ENCODE measurements around the gene SLCO1B3. TPM values are rescaled to one million over a fixed set of nuclear protein-coding genes. Genes with fewer than 3 reads are reported as not detected.

SLCO1B3 gene
- total RNA-seq, 1 donor from 2014 or later: not detected

GRCh38 chr12:20807192-20808080, 3.1 kb upstream of the SLCO1B3 start:
- Histone ChIP-seq H3K9ac (ENCODE audit: low read length) (no peak overlapping the region), H3K36me3 (ENCODE audit: insufficient read depth, low read length) (no peaks in the 10 kb centered on the region), H3K79me2 (ENCODE audit: insufficient read depth, low read length) (no peaks in the 10 kb centered on the region), H2AFZ (ENCODE audit: low read depth, low read length) (no peak overlapping the region), H3K4me1 (ENCODE audit: insufficient read depth, low read length) (no peaks in the 10 kb centered on the region), H4K20me1 (ENCODE audit: insufficient read depth, low read length) (no peaks in the 10 kb centered on the region), H3K27me3 (ENCODE audit: insufficient read depth, low read length) (no peaks in the 10 kb centered on the region), H3K9me3 (ENCODE audit: insufficient read depth, low read depth, low read length) (no peaks in the 10 kb centered on the region), H3K4me3 (ENCODE audit: insufficient read depth, low read depth, low read length) (no peak overlapping the region), H3K27ac (ENCODE audit: low read depth, low read length) (no peak overlapping the region), H3K4me2 (ENCODE audit: low read length) (no peak overlapping the region)
- Mint-ChIP-seq H3K9me3 (ENCODE audit: unreplicated experiment) (peaks cover 5% of the 10 kb centered on the region), H3K36me3 (ENCODE audit: low read depth, unreplicated experiment) (no peaks in the 10 kb centered on the region), H3K27ac (ENCODE audit: unreplicated experiment) (no peak overlapping the region), H3K27me3 (ENCODE audit: low read depth, unreplicated experiment) (no peaks in the 10 kb centered on the region), H3K4me1 (ENCODE audit: low read depth, unreplicated experiment) (no peaks in the 10 kb centered on the region), H3K4me3 (ENCODE audit: unreplicated experiment) (no peak overlapping the region)
- no peak for TF ChIP-seq EZH2 (IDR thresholded peaks at IDR 0.05; ENCODE audit: insufficient read depth, low read length)
- no peak for TF ChIP-seq CTCF (IDR thresholded peaks at IDR 0.05; ENCODE audit: insufficient read depth, low read depth, low read length)
- DNase-seq (ENCODE audit: low read depth) (no peak), FAIRE-seq (no peak)

- H3K27me3 ChIP-seq (ENCODE audit: insufficient read depth, low read length): no peaks in the 10 kb centered on the region
- H2AFZ ChIP-seq (ENCODE audit: low read depth, low read length): no peak overlapping the region
- no peak overlapping the region for H3K4me3 ChIP-seq (ENCODE audit: insufficient read depth, low read depth, low read length)
- no peak for FAIRE-seq
- TF ChIP-seq CTCF (IDR thresholded peaks at IDR 0.05; ENCODE audit: insufficient read depth, low read depth, low read length) (no peak), EZH2 (IDR thresholded peaks at IDR 0.05; ENCODE audit: insufficient read depth, low read length) (no peak)
- H3K4me2 ChIP-seq (ENCODE audit: low read length): no peak overlapping the region
- Mint-ChIP-seq H3K4me3 (ENCODE audit: unreplicated experiment) (no peak overlapping the region), H3K27me3 (ENCODE audit: low read depth, unreplicated experiment) (no peaks in the 10 kb centered on the region), H3K9me3 (ENCODE audit: unreplicated experiment) (peaks cover 5% of the 10 kb centered on the region), H3K36me3 (ENCODE audit: low read depth, unreplicated experiment) (no peaks in the 10 kb centered on the region), H3K4me1 (ENCODE audit: low read depth, unreplicated experiment) (no peaks in the 10 kb centered on the region), H3K27ac (ENCODE audit: unreplicated experiment) (no peak overlapping the region)
- H4K20me1 ChIP-seq (ENCODE audit: insufficient read depth, low read length): no peaks in the 10 kb centered on the region
- no peaks in the 10 kb centered on the region for H3K79me2 ChIP-seq (ENCODE audit: insufficient read depth, low read length)
- H3K9ac ChIP-seq (ENCODE audit: low read length): no peak overlapping the region
- no peak for DNase-seq (ENCODE audit: low read depth)
- no peak overlapping the region for H3K27ac ChIP-seq (ENCODE audit: low read depth, low read length)
- H3K4me1 ChIP-seq (ENCODE audit: insufficient read depth, low read length): no peaks in the 10 kb centered on the region
- H3K9me3 ChIP-seq (ENCODE audit: insufficient read depth, low read depth, low read length): no peaks in the 10 kb centered on the region
- H3K36me3 ChIP-seq (ENCODE audit: insufficient read depth, low read length): no peaks in the 10 kb centered on the region
These were observed 2.0 kb upstream of the SLCO1B3 start for GRCh38 chr12:20808521-20808920.

GRCh38 chr12:20815574-20815973, 5.1 kb downstream of the SLCO1B3 start:
- H3K9me3 ChIP-seq (ENCODE audit: insufficient read depth, low read depth, low read length): no peaks in the 10 kb centered on the region
- FAIRE-seq: no peak
- H3K27me3 ChIP-seq (ENCODE audit: insufficient read depth, low read length): no peaks in the 10 kb centered on the region
- no peaks in the 10 kb centered on the region for H3K79me2 ChIP-seq (ENCODE audit: insufficient read depth, low read length)
- no peak for DNase-seq (ENCODE audit: low read depth)
- no peak overlapping the region for H3K4me2 ChIP-seq (ENCODE audit: low read length)
- Mint-ChIP-seq H3K27ac (ENCODE audit: unreplicated experiment) (no peak overlapping the region), H3K4me3 (ENCODE audit: unreplicated experiment) (no peak overlapping the region), H3K36me3 (ENCODE audit: low read depth, unreplicated experiment) (no peaks in the 10 kb centered on the region), H3K4me1 (ENCODE audit: low read depth, unreplicated experiment) (no peaks in the 10 kb centered on the region), H3K27me3 (ENCODE audit: low read depth, unreplicated experiment) (no peaks in the 10 kb centered on the region), H3K9me3 (ENCODE audit: unreplicated experiment) (peaks cover 3% of the 10 kb centered on the region)
- no peaks in the 10 kb centered on the region for H4K20me1 ChIP-seq (ENCODE audit: insufficient read depth, low read length)
- H3K9ac ChIP-seq (ENCODE audit: low read length): no peak overlapping the region
- H3K27ac ChIP-seq (ENCODE audit: low read depth, low read length): no peak overlapping the region
- H3K36me3 ChIP-seq (ENCODE audit: insufficient read depth, low read length): no peaks in the 10 kb centered on the region
- H3K4me1 ChIP-seq (ENCODE audit: insufficient read depth, low read length): no peaks in the 10 kb centered on the region
- TF ChIP-seq EZH2 (IDR thresholded peaks at IDR 0.05; ENCODE audit: insufficient read depth, low read length) (no peak), CTCF (IDR thresholded peaks at IDR 0.05; ENCODE audit: insufficient read depth, low read depth, low read length) (no peak)
- H2AFZ ChIP-seq (ENCODE audit: low read depth, low read length): no peak overlapping the region
- no peak overlapping the region for H3K4me3 ChIP-seq (ENCODE audit: insufficient read depth, low read depth, low read length)
